GM23338 (cell line): ENCODE data around the gene LTV1. TPM values are rescaled to one million over a fixed set of nuclear protein-coding genes. Genes with fewer than 3 reads are reported as not detected.

Experiments
- ATAC-seq: fragments of 200-7000 bp; cut with Tn5 transposase; 3 replicates; pipeline ENCODE4 v1.9.1; 2020
- DNase-seq: peaks from one replicate; pipeline ENCODE4 v3.0.0-alpha.2; 2015; ENCODE audit warnings: low spot score
- H2AFZ ChIP-seq: fragments of 200-600 bp; sonication (generic); 2 replicates; pipeline ENCODE4 v1.8.0; 2016; ENCODE audit warnings: antibody characterized with exemption, mild to moderate bottlenecking, moderate library complexity
- H3F3A ChIP-seq: fragments of 200-600 bp; sonication (generic); replicated peaks from 2 replicates; pipeline ENCODE4 v1.8.0; 2017; ENCODE audit warnings: antibody characterized with exemption, mixed run types, low read depth
- H3K27ac ChIP-seq: fragments of 200-600 bp; sonication (generic); 2 replicates; pipeline ENCODE4 v1.6.1; 2016; ENCODE audit warnings: low read depth
- H3K27me3 ChIP-seq: fragments of 200-600 bp; sonication (generic); 2 replicates; pipeline ENCODE4 v1.8.0; 2016; ENCODE audit warnings: mild to moderate bottlenecking, mixed run types, moderate library complexity; ENCODE audit not compliant: insufficient read depth
- H3K36me3 ChIP-seq: fragments of 200-600 bp; sonication (generic); 2 replicates; pipeline ENCODE4 v1.8.0; 2016; ENCODE audit warnings: mild to moderate bottlenecking; ENCODE audit not compliant: insufficient read depth
- H3K4me1 ChIP-seq: fragments of 200-600 bp; sonication (generic); 2 replicates; pipeline ENCODE4 v1.8.0; 2016; ENCODE audit warnings: mild to moderate bottlenecking, moderate library complexity; ENCODE audit not compliant: insufficient read depth
- H3K4me2 ChIP-seq: fragments of 200-600 bp; sonication (generic); 2 replicates; pipeline ENCODE4 v1.7.1; 2017; ENCODE audit warnings: mixed run types
- H3K4me3 ChIP-seq: fragments of 200-600 bp; sonication (generic); 2 replicates; pipeline ENCODE4 v1.6.1; 2016; ENCODE audit warnings: mixed run types
- H3K79me2 ChIP-seq: fragments of 200-600 bp; sonication (generic); replicated peaks from 2 replicates; pipeline ENCODE4 v1.8.0; 2017; ENCODE audit warnings: mild to moderate bottlenecking; ENCODE audit not compliant: insufficient read depth
- H3K9me2 ChIP-seq: fragments of 200-600 bp; sonication (generic); 2 replicates; pipeline ENCODE4 v1.8.0; 2017; ENCODE audit not compliant: insufficient read depth
- H4K20me1 ChIP-seq: fragments of 200-600 bp; sonication (generic); replicated peaks from 2 replicates; pipeline ENCODE4 v1.8.0; 2017; ENCODE audit warnings: mild to moderate bottlenecking; ENCODE audit not compliant: insufficient read depth
- H3K27ac Mint-ChIP-seq: 2 replicates; pipeline ENCODE4 v1.8.0; 2020; ENCODE audit warnings: inconsistent platforms, mild to moderate bottlenecking, moderate library complexity, mixed read lengths
- H3K27me3 Mint-ChIP-seq: 3 replicates; pipeline ENCODE4 v1.8.0; 2022; ENCODE audit warnings: low read depth, mild to moderate bottlenecking, moderate library complexity, mixed read lengths, inconsistent platforms; ENCODE audit not compliant: insufficient read depth, poor library complexity
- H3K36me3 Mint-ChIP-seq: 3 replicates; pipeline ENCODE4 v1.8.0; 2021; ENCODE audit warnings: low read depth, mild to moderate bottlenecking, inconsistent platforms, moderate library complexity, mixed read lengths
- H3K4me1 Mint-ChIP-seq: 3 replicates; pipeline ENCODE4 v1.8.0; 2020; ENCODE audit warnings: mild to moderate bottlenecking, inconsistent platforms, mixed read lengths
- H3K4me3 Mint-ChIP-seq: 3 replicates; pipeline ENCODE4 v1.8.0; 2021; ENCODE audit warnings: moderate library complexity, mild to moderate bottlenecking, inconsistent platforms, mixed read lengths
- H3K9me3 Mint-ChIP-seq: 3 replicates; pipeline ENCODE4 v1.8.0; 2020; ENCODE audit warnings: moderate library complexity, mild to moderate bottlenecking, inconsistent platforms, mixed read lengths
- CTCF ChIP-seq, 2 experiments: fragments of 200-600 bp in 1 of 2; sonication (generic) in 1 of 2; conservative IDR thresholded peaks; 2 replicates each; pipeline versions ENCODE4 v1.5.1 to v1.6.1; 2016 to 2017; ENCODE audit warnings: antibody characterized with exemption in 2 of 2, low read depth in 2 of 2, mild to moderate bottlenecking in 2 of 2, moderate library complexity in 1 of 2
- EZH2 ChIP-seq: fragments of 200-600 bp; sonication (generic); IDR thresholded peaks from one replicate; pipeline ENCODE4 v1.8.0; 2017; ENCODE audit warnings: antibody characterized with exemption, mild to moderate bottlenecking, low read depth; ENCODE audit not compliant: unreplicated experiment
- NANOG ChIP-seq: IDR thresholded peaks from 2 replicates; pipeline ENCODE4 v1.6.1; 2016; ENCODE audit warnings: antibody characterized with exemption, borderline replicate concordance
- ZNF114 ChIP-seq: fragments of 250-450 bp; sonication (Bioruptor Pico); IDR thresholded peaks from 2 replicates; pipeline ENCODE4 v1.5.0; 2020; ENCODE audit warnings: mild to moderate bottlenecking, moderate library complexity
- ZNF331 ChIP-seq: fragments of 250-450 bp; sonication (Bioruptor Pico); IDR thresholded peaks from 2 replicates; pipeline ENCODE4 v1.5.0; 2020; ENCODE audit warnings: low read depth, mild to moderate bottlenecking, moderate library complexity
- ZNF462 ChIP-seq: fragments of 250-450 bp; sonication (Bioruptor Pico); IDR thresholded peaks from 2 replicates; pipeline ENCODE4 v1.5.0; 2020; ENCODE audit warnings: mild to moderate bottlenecking, moderate library complexity
- polyA plus RNA-seq: library from polyadenylated mRNA; unstranded; fragments of >200 nt; fragmentation: Nextera tagmentation; extraction: Ambion mirVana; gene quantifications from 2 replicates; pipeline ENCODE4 v1.2.1, GENCODE V29; 2016
- total RNA-seq: library from RNA; depleted of rRNA; stranded (reverse); fragments of >200 nt; shearing (Covaris generic); gene quantifications from 2 replicates; pipeline ENCODE4 v1.2.3, GENCODE V29; 2014

LTV1 gene
- total and polyA plus RNA-seq, 2 experiments from 2014 or later: 36.5 to 72.4 TPM

- peaks cover 8% of the 10 kb centered on the region; the same call in 2 of the 3 replicates for H3K9me3 Mint-ChIP-seq
- Histone ChIP-seq H3K4me3 (no peak overlapping the region), H3K36me3 (no peaks in the 10 kb centered on the region), H2AFZ (no peak overlapping the region), H3K4me2 (no peak overlapping the region), H3K9me2 (peaks cover 17% of the 10 kb centered on the region; the same call in 1 of the 2 replicates), H3K27me3 (no peaks in the 10 kb centered on the region), H3K79me2 (no peaks in the 10 kb centered on the region), H3K27ac (no peak overlapping the region), H3K4me1 (no peaks in the 10 kb centered on the region), H3F3A (no peaks in the 10 kb centered on the region), H4K20me1 (no peaks in the 10 kb centered on the region; the same call in 1 of the 2 replicates)
- no peak overlapping the region for H3K27ac Mint-ChIP-seq
- no peak for TF ChIP-seq EZH2
- TF ChIP-seq ZNF114 (CRISPR knock-in tag): no peak
- TF ChIP-seq CTCF (conservative IDR thresholded peaks at IDR 0.05; ENCODE audit: low read depth in 2 of 2): no peak
- no peak for TF ChIP-seq ZNF331 (CRISPR knock-in tag)
- no peak for TF ChIP-seq ZNF462 (CRISPR knock-in tag)
- no peak for TF ChIP-seq NANOG
- H3K36me3 Mint-ChIP-seq: no peaks in the 10 kb centered on the region; the same call in 2 of the 3 replicates
- H3K4me1 Mint-ChIP-seq: peaks cover 5% of the 10 kb centered on the region; the same call in 1 of the 3 replicates
- DNase-seq (no peak), ATAC-seq (no peak)
- H3K27me3 Mint-ChIP-seq: peaks cover 2% of the 10 kb centered on the region
- H3K4me3 Mint-ChIP-seq: no peak overlapping the region
Measured at GRCh38 chr6:143911028-143911427, 67.9 kb downstream of the LTV1 start.
